OCI-LY7 (cell line): ENCODE measurements around the gene ARFGAP2. TPM values are rescaled to one million over a fixed set of nuclear protein-coding genes. Genes with fewer than 3 reads are reported as not detected.

ENCODE experiments used
- BruUV-seq: library from RNA; stranded (reverse); fragments of 400-500 nt; replicated peaks from 2 replicates; lab custom pipeline; 2021; lab: Mats Ljungman, UMichigan
- CTCF ChIA-PET: fragments of 300-600 bp; sonication (Branson Sonifier 250); formaldehyde crosslinking; loops from one replicate; lab custom pipeline; 2022; ENCODE audit warnings: antibody characterized with exemption; ENCODE audit not compliant: unreplicated experiment; lab: Charles Lee
- POLR2A ChIA-PET: fragments of 300-600 bp; sonication (Branson Sonifier 250); formaldehyde crosslinking; loops from one replicate; lab custom pipeline; 2022; ENCODE audit warnings: antibody characterized with exemption; lab: Charles Lee
- DNase-seq: peaks from one replicate; pipeline ENCODE4 v3.0.0-alpha.2; 2015; ENCODE audit warnings: low spot score
- H2AFZ ChIP-seq: fragments of 200-600 bp; sonication (generic), shearing (Covaris generic); 2 replicates; pipeline ENCODE4 v1.6.1; 2014; ENCODE audit warnings: mild to moderate bottlenecking, antibody characterized with exemption, low read length, moderate library complexity
- H3K27ac ChIP-seq: fragments of 200-600 bp; sonication (generic); 2 replicates; pipeline ENCODE4 v1.5.1; 2014; ENCODE audit warnings: mixed run types, low read depth, mild to moderate bottlenecking, moderate library complexity, low read length, inconsistent platforms; ENCODE audit not compliant: poor library complexity, severe bottlenecking
- H3K36me3 ChIP-seq: fragments of 200-600 bp; sonication (generic); 2 replicates; pipeline ENCODE4 v1.6.1; 2014; ENCODE audit warnings: mild to moderate bottlenecking, antibody characterized with exemption, low read length, moderate library complexity, mixed read lengths; ENCODE audit not compliant: insufficient read depth
- H3K4me1 ChIP-seq: fragments of 200-600 bp; sonication (generic); 2 replicates; pipeline ENCODE4 v1.5.1; 2014; ENCODE audit warnings: mild to moderate bottlenecking, low read length; ENCODE audit not compliant: insufficient read depth, poor library complexity, severe bottlenecking
- H3K4me2 ChIP-seq: fragments of 200-600 bp; sonication (generic); 2 replicates; pipeline ENCODE4 v1.6.1; 2014; ENCODE audit warnings: mild to moderate bottlenecking, low read length
- H3K4me3 ChIP-seq: fragments of 200-600 bp; sonication (generic); 2 replicates; pipeline ENCODE4 v1.5.1; 2014; ENCODE audit warnings: mild to moderate bottlenecking, low read depth, low read length; ENCODE audit not compliant: poor library complexity, severe bottlenecking
- H3K79me2 ChIP-seq: fragments of 200-600 bp; sonication (generic); 2 replicates; pipeline ENCODE4 v1.6.1; 2016; ENCODE audit warnings: low read depth, mild to moderate bottlenecking, low read length, moderate library complexity, mixed read lengths; ENCODE audit not compliant: insufficient read depth
- H3K9me2 ChIP-seq: fragments of 200-600 bp; sonication (generic); 2 replicates; pipeline ENCODE4 v1.6.1; 2016; ENCODE audit warnings: mild to moderate bottlenecking, low read length, mixed read lengths; ENCODE audit not compliant: insufficient read depth
- H3K9me3 ChIP-seq: fragments of 200-600 bp; sonication (generic); 2 replicates; pipeline ENCODE4 v1.6.1; 2014; ENCODE audit warnings: mild to moderate bottlenecking, mixed run types, low read length, mixed read lengths
- H4K20me1 ChIP-seq: fragments of 200-600 bp; sonication (generic); 2 replicates; pipeline ENCODE4 v1.6.1; 2014; ENCODE audit warnings: mild to moderate bottlenecking, antibody characterized with exemption, low read length, moderate library complexity, mixed read lengths; ENCODE audit not compliant: insufficient read depth
- EZH2phosphoT487 ChIP-seq: fragments of 200-600 bp; sonication (generic); IDR thresholded peaks from 2 replicates; pipeline ENCODE4 v1.6.1; 2018; ENCODE audit warnings: low read depth, borderline replicate concordance, mild to moderate bottlenecking, mixed run types, antibody characterized with exemption, low read length, moderate library complexity, mixed read lengths
- intact Hi-C: fragments of 100-400 bp; cut with micrococcal nuclease; formaldehyde crosslinking; loops from one replicate; pipeline ENCODE4 v1.10.0; 2022; ENCODE audit not compliant: unreplicated experiment
- total RNA-seq, 2 experiments: library from RNA; depleted of rRNA in 1 of 2; stranded (reverse); fragments of >200 nt in 1 of 2; shearing (Covaris generic) in 1 of 2; gene quantifications; 2 replicates each; pipeline ENCODE4 v1.2.3, GENCODE V29; 2014 to 2022
- TF ChIP-seq, protein P1 (sequence below): fragments of 200-600 bp; sonication (generic); conservative IDR thresholded peaks from 2 replicates; pipeline ENCODE4 v1.5.1; 2014; ENCODE audit warnings: mild to moderate bottlenecking, antibody characterized with exemption, low read length, moderate library complexity, mixed read lengths

The ARFGAP2 gene
- total RNA-seq, 2 experiments from 2014 or later, result 116 to 135 TPM

DNA sequence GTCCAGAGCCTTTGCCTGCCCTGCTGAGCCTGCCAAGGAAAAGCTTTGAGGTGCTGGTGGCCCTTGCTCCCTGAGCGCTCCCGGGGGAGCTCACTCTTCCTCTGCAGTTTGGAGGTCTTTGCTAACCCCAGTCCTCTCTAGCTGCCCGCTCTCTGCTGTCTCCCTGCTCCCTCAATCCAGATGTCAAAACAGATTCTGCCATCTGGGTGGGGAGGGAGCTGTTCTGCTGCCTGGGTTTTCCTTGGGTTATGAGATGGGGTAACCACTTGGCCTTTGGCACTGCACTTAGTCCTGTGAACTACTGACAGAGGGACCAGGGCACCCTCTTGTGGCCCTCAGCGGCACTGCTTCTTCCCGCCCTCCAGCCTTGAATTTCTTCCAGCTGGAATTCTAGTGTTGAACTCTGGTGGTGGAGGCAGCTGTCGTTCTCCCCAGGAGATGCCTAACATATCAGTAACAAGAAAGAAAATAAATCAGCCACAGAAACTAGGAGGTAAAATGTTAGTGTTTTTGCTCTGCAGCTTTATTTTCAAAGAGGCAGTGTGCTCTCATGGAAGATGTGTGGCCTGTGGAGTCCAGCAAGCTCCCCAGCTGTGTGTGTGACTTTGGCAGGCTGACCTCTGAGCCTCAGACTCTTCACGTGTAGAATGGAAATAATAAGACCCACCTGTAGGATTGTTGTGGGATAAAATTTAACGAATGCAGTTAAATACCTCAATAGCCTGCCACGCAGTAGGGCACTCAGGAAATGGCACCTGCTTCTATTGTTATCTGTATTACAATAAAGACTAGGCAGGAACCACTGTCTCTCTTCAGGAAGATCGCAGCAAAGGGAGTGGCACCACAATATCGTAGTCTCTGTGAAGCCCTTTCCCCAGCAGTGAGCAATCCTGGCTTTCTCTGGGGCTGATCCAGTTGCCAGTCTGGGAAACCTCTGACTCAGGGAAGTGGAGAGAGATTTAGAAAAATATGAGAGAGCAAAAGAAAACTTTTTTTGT lies 23.4 kb downstream of the ARFGAP2 start:
- peak; percentile 94 for DNase-seq
- Histone ChIP-seq H4K20me1 (no peaks in the 10 kb centered on the region), H3K27ac (peak overlapping the region; percentile 95), H3K4me3 (peak overlapping the region; percentile 53), H3K4me2 (peak overlapping the region; percentile 74), H3K79me2 (no peaks in the 10 kb centered on the region), H3K36me3 (peaks cover 17% of the 10 kb centered on the region; the same call in 1 of the 2 replicates), H2AFZ (peak overlapping the region; percentile 6; the same call in 1 of the 2 replicates), H3K9me3 (no peaks in the 10 kb centered on the region), H3K9me2 (no peaks in the 10 kb centered on the region), H3K4me1 (peaks cover 93% of the 10 kb centered on the region)
- intact Hi-C loops, result loop anchor here (1.0 to 5.0 kb wide), 5 partner anchors 42 to 264 kb away; no protein-coding TSS in a partner anchor
- no TSS peak for BruUV-seq
- no peak for TF ChIP-seq EZH2phosphoT487
- TF ChIP-seq, protein P1, sequence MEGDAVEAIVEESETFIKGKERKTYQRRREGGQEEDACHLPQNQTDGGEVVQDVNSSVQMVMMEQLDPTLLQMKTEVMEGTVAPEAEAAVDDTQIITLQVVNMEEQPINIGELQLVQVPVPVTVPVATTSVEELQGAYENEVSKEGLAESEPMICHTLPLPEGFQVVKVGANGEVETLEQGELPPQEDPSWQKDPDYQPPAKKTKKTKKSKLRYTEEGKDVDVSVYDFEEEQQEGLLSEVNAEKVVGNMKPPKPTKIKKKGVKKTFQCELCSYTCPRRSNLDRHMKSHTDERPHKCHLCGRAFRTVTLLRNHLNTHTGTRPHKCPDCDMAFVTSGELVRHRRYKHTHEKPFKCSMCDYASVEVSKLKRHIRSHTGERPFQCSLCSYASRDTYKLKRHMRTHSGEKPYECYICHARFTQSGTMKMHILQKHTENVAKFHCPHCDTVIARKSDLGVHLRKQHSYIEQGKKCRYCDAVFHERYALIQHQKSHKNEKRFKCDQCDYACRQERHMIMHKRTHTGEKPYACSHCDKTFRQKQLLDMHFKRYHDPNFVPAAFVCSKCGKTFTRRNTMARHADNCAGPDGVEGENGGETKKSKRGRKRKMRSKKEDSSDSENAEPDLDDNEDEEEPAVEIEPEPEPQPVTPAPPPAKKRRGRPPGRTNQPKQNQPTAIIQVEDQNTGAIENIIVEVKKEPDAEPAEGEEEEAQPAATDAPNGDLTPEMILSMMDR, result peak; percentile 100
- ChIA-PET POLR2A (interaction anchor here (0.5 to 5.1 kb wide), 12 partner anchors 13 to 239 kb away, joined by 3 to 48 read pairs (median 5); partner anchors contain the start of genes CSTPP1 and LRP4), CTCF (interaction anchor here (0.6 to 2.2 kb wide), 11 partner anchors 10 to 804 kb away, joined by 3 to 10 read pairs (median 3); partner anchors contain the start of genes ARHGAP1 and ZNF408)

GRCh38 chr11:47152126-47152952 lies 24.3 kb downstream of the ARFGAP2 start:
- Histone ChIP-seq H3K9me3 (no peaks in the 10 kb centered on the region), H3K4me2 (peak overlapping the region; percentile 74), H3K27ac (peak overlapping the region; percentile 95), H3K4me1 (peaks cover 92% of the 10 kb centered on the region), H3K79me2 (no peaks in the 10 kb centered on the region), H4K20me1 (no peaks in the 10 kb centered on the region), H2AFZ (peak overlapping the region; percentile 6; the same call in 1 of the 2 replicates), H3K9me2 (no peaks in the 10 kb centered on the region), H3K4me3 (peak overlapping the region; percentile 53), H3K36me3 (peaks cover 12% of the 10 kb centered on the region; the same call in 1 of the 2 replicates)
- intact Hi-C loops, result loop anchor here (1.0 to 5.0 kb wide), 3 partner anchors 41 to 150 kb away; no protein-coding TSS in a partner anchor
- POLR2A ChIA-PET, result interaction anchor here (0.6 to 5.1 kb wide), 13 partner anchors 21 to 690 kb away, joined by 3 to 48 read pairs (median 5); partner anchors contain the start of gene LRP4
- TF ChIP-seq, protein P1, result no peak; the same call in 1 of the 2 replicates
- TF ChIP-seq EZH2phosphoT487, result no peak
- TSS peak; percentile 36 for BruUV-seq
- CTCF ChIA-PET, result interaction anchor here (0.6 to 2.2 kb wide), 8 partner anchors 18 to 452 kb away, joined by 3 to 10 read pairs (median 4); partner anchors contain the start of genes ARHGAP1 and ZNF408
- peak; percentile 81 for DNase-seq
